B cell (primary cell): ENCODE results near the gene WDR26. TPM values are rescaled to one million over a fixed set of nuclear protein-coding genes. Genes with fewer than 3 reads are reported as not detected.

ENCODE experiments used
- ATAC-seq: fragments of 200-7000 bp; cut with Tn5 transposase; one replicate; pipeline ENCODE4 v1.10.0; 2021; ENCODE audit warnings: low read depth, mild to moderate bottlenecking, moderate number of reproducible peaks, moderate library complexity
- CTCF ChIA-PET: fragments of 350-600 bp; sonication (Branson Sonifier 250); formaldehyde crosslinking; loops from one replicate; lab custom pipeline; 2021; ENCODE audit warnings: antibody characterized with exemption, inconsistent platforms; lab: Charles Lee
- POLR2A ChIA-PET: fragments of 350-600 bp; sonication (Branson Sonifier 250); formaldehyde crosslinking; loops from one replicate; lab custom pipeline; 2021; ENCODE audit warnings: antibody characterized with exemption; lab: Charles Lee
- DNase-seq: peaks from one replicate; pipeline ENCODE4 v3.0.0; 2013
- H2AFZ ChIP-seq: 2 replicates; pipeline ENCODE4 v1.6.1; 2012; ENCODE audit warnings: mild to moderate bottlenecking, low read depth, low read length; ENCODE audit not compliant: insufficient read depth, poor library complexity, severe bottlenecking
- H3K27ac ChIP-seq, 2 donors: 1 replicate in 1 of 2; 2 replicates in 1 of 2; pipeline ENCODE4 v1.5.1; 2012 to 2013; ENCODE audit warnings: low read length in 2 of 2, mild to moderate bottlenecking in 2 of 2, moderate library complexity in 1 of 2
- H3K27me3 ChIP-seq, 4 experiments: fragments of 200-600 bp in 1 of 4; sonication (generic) in 1 of 4; replicated peaks in 1 of 4; 1 replicate in 2 of 4; 2 replicates in 2 of 4; pipeline versions ENCODE4 v1.6.1 to v1.7.0; 2013 to 2016; ENCODE audit warnings: low read length in 3 of 4, mild to moderate bottlenecking in 2 of 4, mixed read lengths in 1 of 4, moderate library complexity in 1 of 4; ENCODE audit not compliant: insufficient read depth in 4 of 4, control insufficient read depth in 3 of 4; ENCODE audit errors: control extremely low read depth in 1 of 4
- H3K36me3 ChIP-seq, 2 experiments: replicated peaks in 1 of 2; 1 replicate in 1 of 2; 2 replicates in 1 of 2; pipeline versions ENCODE4 v1.6.1 to v1.7.1; 2013; ENCODE audit warnings: low read length in 1 of 2; ENCODE audit not compliant: insufficient read depth in 2 of 2, control insufficient read depth in 1 of 2; ENCODE audit errors: control extremely low read depth in 1 of 2, extremely low read depth in 1 of 2
- H3K4me1 ChIP-seq, 2 donors: fragments of 200-600 bp in 1 of 2; sonication (generic) in 1 of 2; 1 replicate in 1 of 2; 2 replicates in 1 of 2; pipeline versions ENCODE4 v1.5.1 to v1.6.1; 2013 to 2017; ENCODE audit warnings: low read length in 2 of 2; ENCODE audit not compliant: control insufficient read depth in 2 of 2, insufficient read depth in 2 of 2
- H3K4me2 ChIP-seq: replicated peaks from 2 replicates; pipeline ENCODE3; 2012; ENCODE audit warnings: mild to moderate bottlenecking, low read depth, low read length; ENCODE audit not compliant: poor library complexity, severe bottlenecking
- H3K4me3 ChIP-seq, 5 experiments: fragments of 200-600 bp in 1 of 5; sonication (generic) in 1 of 5; 1 replicate in 3 of 5; 2 replicates in 2 of 5; pipeline versions ENCODE4 v1.5.1 to v1.7.0; 2011 to 2016; ENCODE audit warnings: low read length in 4 of 5, mild to moderate bottlenecking in 4 of 5, low read depth in 2 of 5, control low read depth in 1 of 5, moderate library complexity in 1 of 5; ENCODE audit not compliant: insufficient read depth in 1 of 5; ENCODE audit errors: control extremely low read depth in 1 of 5, extremely low read depth in 1 of 5
- H3K79me2 ChIP-seq: fragments of 200-600 bp; sonication (generic); one replicate; pipeline ENCODE4 v1.6.0; 2016; ENCODE audit warnings: low read length; ENCODE audit not compliant: control insufficient read depth, insufficient read depth
- H3K9ac ChIP-seq: fragments of 200-600 bp; sonication (generic); 2 replicates; pipeline ENCODE4 v1.6.1; 2017; ENCODE audit warnings: mild to moderate bottlenecking, low read length, moderate library complexity
- H3K9me3 ChIP-seq, 3 donors: one replicate each; pipeline versions ENCODE4 v1.6.1 to v1.7.1; 2013; ENCODE audit warnings: low read length in 2 of 3; ENCODE audit not compliant: control insufficient read depth in 2 of 3, insufficient read depth in 1 of 3; ENCODE audit errors: control extremely low read depth in 1 of 3
- H4K20me1 ChIP-seq: 2 replicates; pipeline ENCODE4 v1.6.0; 2012; ENCODE audit warnings: mild to moderate bottlenecking, low read length; ENCODE audit not compliant: insufficient read depth, control insufficient read depth, poor library complexity, severe bottlenecking
- H3K27ac Mint-ChIP-seq: one replicate; pipeline ENCODE4 v1.8.0; 2021; ENCODE audit warnings: mixed read lengths
- H3K27me3 Mint-ChIP-seq: one replicate; pipeline ENCODE4 v1.8.0; 2021; ENCODE audit warnings: mixed read lengths
- H3K4me1 Mint-ChIP-seq: one replicate; pipeline ENCODE4 v1.8.0; 2021; ENCODE audit warnings: mixed read lengths
- H3K4me3 Mint-ChIP-seq: one replicate; pipeline ENCODE4 v1.8.0; 2021; ENCODE audit warnings: mixed read lengths
- H3K9me3 Mint-ChIP-seq: one replicate; pipeline ENCODE4 v1.8.0; 2022; ENCODE audit warnings: mixed read lengths; ENCODE audit not compliant: insufficient read depth
- CTCF ChIP-seq: fragments of 200-600 bp; IDR thresholded peaks from one replicate; pipeline ENCODE4 v1.8.0; 2022; ENCODE audit warnings: antibody characterized with exemption, mild to moderate bottlenecking
- EZH2 ChIP-seq: IDR thresholded peaks from 2 replicates; pipeline ENCODE4 v1.6.1; 2012; ENCODE audit warnings: borderline replicate concordance, low read depth, mild to moderate bottlenecking, moderate library complexity, low read length; ENCODE audit not compliant: insufficient read depth, poor library complexity, severe bottlenecking
- WGBS: methylation state at CpG from one replicate; pipeline ENCODE4 v1.1.5; 2013; ENCODE audit warnings: missing lambda C conversion rate; ENCODE audit not compliant: insufficient coverage; 5-methylcytosine and 5-hydroxymethylcytosine counted together
- intact Hi-C: fragments of 100-400 bp; cut with micrococcal nuclease; formaldehyde crosslinking; loops from one replicate; pipeline ENCODE4 v1.10.0; 2022
- polyA plus RNA-seq: library from polyadenylated mRNA; depleted of rRNA; stranded (reverse); fragments of >200 nt; gene quantifications from 2 replicates; pipeline ENCODE4 v1.2.3, GENCODE V29; 2012
- total RNA-seq, 2 donors: library from RNA; stranded (reverse); fragments of 120-200 nt in 1 of 2; gene quantifications; 1 replicate in 1 of 2; 2 replicates in 1 of 2; pipeline versions ENCODE4 v1.2.3 to v1.2.4, GENCODE V29; 2013 to 2022

Gene WDR26
- total and polyA plus RNA-seq, 2 donors (not counting 1 experiment from before 2014, with no cell fraction given), result 35.7 to 108 TPM

- no peak overlapping the region for H3K4me3 ChIP-seq
- ATAC-seq, result no peak
- ChIA-PET POLR2A (no interaction called here), CTCF (interaction anchor here (1.5 kb wide), 1 partner anchor 18 kb away, joined by 8 read pairs; no protein-coding TSS in a partner anchor)
- no peak overlapping the region for H3K4me2 ChIP-seq
- H3K9me3 ChIP-seq, result no peaks in the 10 kb centered on the region
- no peak overlapping the region for H2AFZ ChIP-seq
- Mint-ChIP-seq H3K4me1 (peaks cover 15% of the 10 kb centered on the region), H3K27me3 (no peaks in the 10 kb centered on the region), H3K9me3 (no peaks in the 10 kb centered on the region), H3K4me3 (no peak overlapping the region), H3K27ac (no peak overlapping the region)
- 98% methylated on average over 7 of the region's 7 CpGs for WGBS
- peaks cover 7 to 11% of the 10 kb centered on the region in 2 donors for H3K4me1 ChIP-seq
- H4K20me1 ChIP-seq, result no peaks in the 10 kb centered on the region
- DNase-seq, result no peak
- peaks cover 0 to 4% of the 10 kb centered on the region in 2 experiments for H3K36me3 ChIP-seq
- TF ChIP-seq CTCF, result no peak
- no peak for TF ChIP-seq EZH2
- intact Hi-C loops, result loop anchor here (10.0 kb wide), 1 partner anchor 444 kb away; no protein-coding TSS in a partner anchor
- H3K79me2 ChIP-seq, result peaks cover 64% of the 10 kb centered on the region
- H3K27ac ChIP-seq, result no peak overlapping the region
- no peak overlapping the region for H3K9ac ChIP-seq
- H3K27me3 ChIP-seq, result no peaks in the 10 kb centered on the region
These were observed 4.4 kb upstream of the WDR26 start for GRCh38 chr1:224438989-224439388.

- POLR2A ChIA-PET, result no interaction called here
- peaks cover 2% of the 10 kb centered on the region in 2 experiments for H3K36me3 ChIP-seq
- peak overlapping the region; percentile 12 for H2AFZ ChIP-seq
- H3K27me3 Mint-ChIP-seq, result no peaks in the 10 kb centered on the region
- H3K4me3 Mint-ChIP-seq, result peak overlapping the region; percentile 99
- CTCF ChIA-PET, result interaction anchor here (1.0 kb wide), 1 partner anchor 320 kb away, joined by 4 read pairs; no protein-coding TSS in a partner anchor
- no peaks in the 10 kb centered on the region for H3K9me3 Mint-ChIP-seq
- H3K4me2 ChIP-seq, result peak overlapping the region; percentile 84
- TF ChIP-seq EZH2, result no peak
- no peak for TF ChIP-seq CTCF
- peaks cover 13% of the 10 kb centered on the region for H4K20me1 ChIP-seq
- H3K4me1 Mint-ChIP-seq, result peaks cover 38% of the 10 kb centered on the region
- peaks cover 21 to 32% of the 10 kb centered on the region in 2 donors for H3K4me1 ChIP-seq
- no CpG with 5 or more reads among the region's 1 CpG for WGBS
- no peak overlapping the region for H3K4me3 ChIP-seq
- ATAC-seq (no peak), DNase-seq (no peak)
- H3K27me3 ChIP-seq, result no peaks in the 10 kb centered on the region
- H3K79me2 ChIP-seq, result peaks cover 72% of the 10 kb centered on the region
- H3K27ac Mint-ChIP-seq, result peak overlapping the region; percentile 28
- H3K27ac ChIP-seq, result peak overlapping the region; percentile 92 to 93
- intact Hi-C loops, result loop anchor here (1.0 to 10.0 kb wide), 3 partner anchors 80 to 441 kb away; partner anchors contain the start of genes CNIH4 and DEGS1
- no peak overlapping the region for H3K9ac ChIP-seq
- no peaks in the 10 kb centered on the region for H3K9me3 ChIP-seq
These were observed 1.4 kb upstream of the WDR26 start for GRCh38 chr1:224435999-224436398.
